SIG-M5 treated with dmso at 0.1 percent for 504 hours (cell line): ENCODE data around the gene SUFU.

Source experiments
- DNase-seq: peaks from one replicate; lab custom pipeline; 2025; ENCODE audit not compliant: unreplicated experiment; lab: John Stamatoyannopoulos, UW

The SUFU gene

DNA sequence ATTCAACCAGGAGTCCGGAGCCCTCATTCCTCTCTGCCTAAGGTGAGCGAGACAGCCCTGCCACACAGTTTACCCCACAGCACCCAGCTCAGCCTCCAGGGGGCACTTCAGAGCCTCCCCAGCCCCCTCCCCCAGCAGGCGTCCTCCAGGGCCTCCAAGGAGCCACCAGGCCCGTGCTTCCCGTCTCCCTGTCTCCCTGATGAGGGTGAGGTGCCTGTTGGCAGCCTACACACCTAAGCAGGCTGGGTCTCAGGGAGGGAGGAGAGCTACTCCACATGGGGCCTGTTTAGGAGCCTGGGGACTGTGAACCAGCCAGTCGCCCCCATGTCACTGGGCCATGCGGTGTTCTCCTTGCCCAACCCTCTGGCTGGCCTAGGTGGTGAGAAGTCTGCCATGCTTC lies 111.6 kb downstream of the SUFU start:
- no peak for DNase-seq

DNA sequence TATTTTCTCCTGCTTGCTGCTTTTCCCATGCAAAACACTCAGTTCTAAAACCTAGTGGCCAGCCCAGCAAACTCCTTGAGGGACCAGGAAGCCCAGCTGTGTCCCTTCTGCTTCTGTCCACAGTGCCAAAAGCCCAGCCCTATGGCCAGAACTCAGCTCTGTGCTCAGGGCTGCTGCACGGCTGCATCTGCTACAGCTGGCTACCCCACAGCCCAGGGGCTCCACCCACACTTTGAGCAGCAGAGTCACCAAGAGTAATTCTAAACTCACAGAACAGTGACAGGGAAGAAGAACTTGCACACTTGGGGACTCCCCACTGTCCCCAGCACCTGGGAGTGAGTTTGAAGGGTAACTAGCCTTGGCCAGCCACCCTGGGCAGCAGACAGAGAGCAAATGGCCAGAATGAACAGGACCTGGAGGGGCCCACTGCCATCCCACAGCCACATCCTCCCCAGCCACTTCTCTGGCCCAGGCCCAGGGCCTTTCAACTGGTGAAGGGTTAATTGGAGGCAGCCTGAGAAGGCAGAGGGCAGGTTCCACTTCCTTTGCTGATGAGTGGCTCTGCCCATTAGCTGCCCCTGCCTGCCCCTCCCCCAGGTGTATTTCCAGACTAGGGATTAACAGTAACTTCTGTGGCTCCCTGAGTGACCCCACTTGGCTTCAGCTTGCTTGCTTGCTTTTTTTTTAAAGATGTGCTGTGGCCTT lies 112.4 kb downstream of the SUFU start:
- no peak for DNase-seq

DNA sequence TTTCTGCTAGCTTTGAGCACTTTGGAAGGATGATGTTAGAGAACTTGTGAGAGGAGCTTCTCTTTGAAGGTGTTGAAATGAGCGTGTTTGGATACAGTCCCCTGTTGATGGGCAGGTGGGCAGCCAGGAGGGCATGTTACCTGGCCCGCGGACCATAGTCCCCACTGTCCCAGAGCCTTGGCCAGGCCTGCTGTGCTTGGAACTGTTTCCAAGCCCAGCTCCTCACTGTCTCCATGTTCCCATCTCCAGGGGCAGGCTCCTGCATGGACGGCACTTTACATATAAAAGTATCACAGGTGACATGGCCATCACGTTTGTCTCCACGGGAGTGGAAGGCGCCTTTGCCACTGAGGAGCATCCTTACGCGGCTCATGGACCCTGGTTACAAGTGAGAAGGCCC lies 113.3 kb downstream of the SUFU start:
- no peak for DNase-seq

DNA sequence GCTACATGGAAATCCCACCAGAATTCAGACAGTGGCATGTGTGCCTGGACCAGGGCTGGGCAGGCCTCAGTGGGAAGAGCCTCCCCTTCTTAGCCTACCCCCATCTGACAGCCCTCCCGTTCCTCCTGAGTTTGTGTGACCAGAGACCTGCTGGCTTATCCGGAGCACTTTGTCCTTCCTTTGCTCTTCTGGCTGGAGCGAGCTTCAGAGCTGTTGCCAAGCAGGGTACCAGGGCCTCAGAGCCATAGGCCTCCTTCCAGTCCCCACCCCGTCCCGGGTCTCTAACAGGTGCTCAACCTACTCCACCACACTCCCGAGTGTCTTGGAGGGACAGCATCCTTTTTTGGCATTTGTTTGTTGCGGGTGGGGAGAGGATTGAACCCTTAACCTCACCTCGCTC lies 114.0 kb downstream of the SUFU start:
- DNase-seq: no peak

DNA sequence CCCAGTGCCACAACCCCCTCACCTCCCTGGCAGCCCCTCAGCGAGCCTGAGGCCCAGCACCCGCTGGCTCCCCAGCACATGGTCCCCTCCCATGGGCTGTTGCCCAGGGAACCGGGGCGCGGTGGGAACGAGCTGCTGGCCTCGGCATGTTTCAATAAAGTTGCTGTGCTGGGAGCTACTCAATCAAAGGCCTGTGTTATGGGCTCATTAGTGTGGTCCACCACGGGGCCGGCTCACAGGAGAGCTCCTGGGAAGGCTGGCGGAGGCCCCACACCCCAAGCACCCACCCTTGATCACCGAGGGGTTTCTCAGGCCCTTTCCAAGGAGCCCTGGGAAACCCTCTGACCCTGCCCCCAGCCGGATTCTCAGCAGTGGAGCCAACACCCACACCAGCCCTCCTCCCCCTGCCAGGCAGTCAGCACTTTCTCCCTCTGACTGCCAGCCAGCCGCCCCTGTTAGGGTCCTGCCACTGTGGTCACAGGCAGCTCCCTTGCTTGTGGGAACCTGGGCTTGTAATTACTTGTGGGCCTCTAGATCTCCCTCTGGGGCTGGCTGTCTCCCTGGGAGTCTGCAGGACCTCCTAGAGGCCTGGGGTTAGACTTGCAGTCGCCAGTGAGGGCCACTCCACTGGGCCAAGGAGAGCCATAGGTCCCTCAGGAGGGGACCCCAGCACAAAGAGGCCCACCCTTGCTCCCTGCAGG lies 115.7 kb downstream of the SUFU start:
- DNase-seq: no peak

DNA sequence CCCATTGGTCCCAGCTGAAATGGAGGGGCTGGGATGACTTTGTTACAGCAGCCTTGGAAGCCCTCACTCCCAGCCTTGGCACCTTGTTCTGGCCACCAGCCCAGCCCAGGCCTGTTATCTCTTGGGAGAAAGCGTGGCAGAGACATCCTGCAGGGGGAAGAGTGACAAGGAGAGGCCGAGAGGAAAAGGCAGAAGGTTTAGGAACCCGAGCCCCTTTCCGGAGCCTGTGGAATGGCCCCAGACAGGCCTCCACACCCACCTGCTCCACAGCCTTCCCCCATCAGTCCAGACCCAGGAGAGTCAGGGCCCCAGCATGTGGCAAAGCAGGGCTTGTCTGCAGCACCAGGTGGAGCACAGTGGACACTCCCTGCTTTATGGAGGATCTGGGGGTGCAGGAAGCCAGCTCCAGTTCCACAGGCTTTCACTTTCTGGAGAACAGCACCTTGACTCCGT lies 116.4 kb downstream of the SUFU start:
- DNase-seq: no peak

DNA sequence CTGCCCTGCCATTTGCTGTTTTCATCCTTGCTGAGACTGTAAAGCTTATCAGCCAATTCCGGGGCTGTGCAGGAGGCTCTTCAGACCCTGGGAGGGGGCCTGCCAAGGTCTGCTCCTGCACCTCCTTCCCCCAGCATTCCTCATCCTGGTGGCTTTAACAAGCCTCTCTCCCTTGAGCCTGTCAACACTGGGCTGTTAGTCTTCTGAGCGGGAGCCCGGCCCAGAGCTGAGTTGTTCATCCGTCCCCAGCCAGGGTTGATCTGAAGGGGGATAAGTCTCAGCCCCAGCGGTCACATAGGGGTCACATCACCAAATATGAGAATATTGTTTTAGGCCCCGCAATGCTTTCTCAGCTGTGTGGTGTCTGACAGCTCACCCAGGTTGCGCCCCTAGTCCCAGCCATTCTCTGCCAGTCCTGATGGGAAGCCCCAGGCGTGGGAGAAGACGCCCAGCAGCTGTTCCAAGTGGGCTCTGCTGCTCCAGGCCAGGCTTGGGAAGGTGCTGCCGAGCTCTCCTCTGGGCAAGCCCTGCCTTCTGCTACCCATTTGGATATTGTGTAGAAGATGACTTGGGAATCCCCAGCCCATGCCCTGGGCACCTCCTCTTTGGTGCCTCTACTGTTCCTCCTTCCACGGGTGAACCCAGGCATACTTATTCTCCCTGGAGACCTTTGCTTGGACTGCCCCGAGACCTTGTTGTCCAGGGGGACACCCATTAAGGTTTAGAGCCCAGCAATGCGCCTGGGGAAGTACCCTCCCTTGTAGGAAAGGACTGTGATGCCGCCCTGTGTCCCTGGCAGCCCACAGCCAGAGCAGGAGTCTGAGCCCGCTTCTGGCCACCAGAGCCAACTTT lies 117.0 kb downstream of the SUFU start:
- no peak for DNase-seq

DNA sequence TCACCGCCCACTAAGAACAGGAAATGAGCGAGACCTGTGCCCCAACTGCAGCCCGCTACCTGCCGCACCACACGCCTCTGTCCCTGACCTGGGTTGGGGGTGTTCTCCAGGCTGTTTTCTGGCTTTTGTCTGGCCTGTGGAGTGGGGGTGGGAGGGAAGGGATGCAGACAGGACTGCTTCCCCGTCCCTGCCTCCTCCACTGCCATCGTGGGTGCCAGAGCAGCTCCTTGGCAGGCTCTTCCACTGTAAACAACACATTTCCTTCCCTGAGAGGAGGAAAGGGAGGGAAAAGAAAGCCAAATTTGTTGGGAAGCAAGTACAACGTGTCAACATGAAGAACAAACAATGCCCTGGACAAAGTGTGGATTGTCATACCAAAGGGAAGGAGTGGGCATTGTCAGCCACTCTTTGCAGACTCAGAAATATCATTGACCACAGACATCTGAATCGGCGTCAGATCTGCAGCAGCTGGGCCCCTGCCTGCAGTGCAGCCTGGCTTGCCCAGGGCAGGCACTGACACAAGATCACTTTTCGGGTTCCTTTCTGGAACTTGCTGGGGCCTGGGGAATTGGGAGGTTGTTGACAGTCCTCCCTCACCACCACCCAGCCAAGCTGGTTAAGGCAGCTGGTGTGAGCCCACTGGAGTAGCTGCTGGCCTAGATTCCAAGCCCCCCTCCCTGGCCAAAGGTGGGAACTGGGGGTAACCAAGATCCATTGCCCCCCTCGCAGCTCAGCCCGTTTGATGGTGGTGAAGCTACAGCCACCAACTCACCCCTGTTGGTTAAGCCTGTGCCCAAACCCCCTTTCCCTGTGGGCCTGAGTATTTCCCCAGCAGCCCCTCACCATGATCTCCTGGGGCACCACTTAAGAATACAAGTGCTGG lies 117.9 kb downstream of the SUFU start:
- no peak for DNase-seq

DNA sequence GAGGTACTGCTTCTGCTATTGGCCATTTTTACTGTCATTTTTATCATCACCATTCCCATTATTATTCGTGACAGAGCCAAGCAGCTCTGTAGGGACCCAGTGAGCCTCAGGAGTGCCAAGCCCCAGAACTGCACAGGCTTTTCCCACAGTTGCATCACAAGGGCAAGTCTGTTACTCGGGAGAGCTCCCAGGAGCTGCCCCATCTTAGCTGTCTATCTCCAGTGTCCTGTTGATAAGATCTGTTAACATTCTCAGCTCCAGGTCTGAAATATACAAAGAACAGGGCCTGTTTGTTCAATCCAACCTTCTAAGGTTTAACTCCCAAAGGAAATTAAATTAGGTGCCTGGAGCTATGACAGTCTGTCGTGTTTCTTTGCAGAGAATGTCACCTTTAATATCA lies 120.3 kb downstream of the SUFU start:
- DNase-seq: no peak

DNA sequence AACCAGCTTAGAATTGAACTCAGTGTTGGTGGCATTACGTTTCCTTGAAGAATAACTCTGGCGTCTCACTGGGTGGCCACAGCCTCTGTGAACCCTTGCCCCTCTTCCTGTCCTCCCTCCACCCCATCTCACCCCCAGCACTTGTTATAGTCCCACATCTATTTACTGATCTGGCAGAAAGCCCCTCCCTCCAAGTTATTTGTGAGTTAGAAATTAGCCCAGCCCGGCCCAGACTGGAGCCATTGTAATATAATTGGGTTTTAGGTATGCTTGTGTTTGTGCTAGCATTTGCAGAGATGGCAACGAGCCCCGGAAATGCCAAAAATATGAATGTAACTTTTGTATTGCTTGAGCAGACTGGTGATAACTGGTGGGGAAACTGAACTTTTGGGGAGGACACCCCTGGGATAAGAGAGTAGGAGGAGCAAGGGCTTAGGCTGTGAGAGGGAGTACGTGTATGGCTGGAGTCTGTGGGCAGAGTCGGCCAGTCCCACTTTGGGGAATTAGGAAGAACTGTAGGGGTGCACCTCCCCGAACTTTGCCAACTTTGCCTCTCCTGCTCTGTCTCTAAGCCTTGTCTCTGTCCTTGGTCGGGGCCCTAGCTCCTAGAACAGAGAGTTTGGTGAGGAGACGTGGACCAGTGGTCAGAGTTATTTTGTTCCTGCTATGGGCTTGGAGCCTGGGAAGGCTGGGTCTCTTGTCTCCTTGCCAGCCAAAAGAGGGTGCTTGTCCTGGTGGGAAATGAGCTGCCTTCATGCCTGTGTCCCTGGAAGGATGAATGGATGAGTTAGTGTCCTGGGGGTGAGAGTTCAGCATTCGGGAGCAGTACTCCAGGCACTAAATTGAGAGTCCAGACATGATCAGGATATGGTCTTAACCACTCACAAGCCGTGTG lies 121.2 kb downstream of the SUFU start:
- DNase-seq: no peak

DNA sequence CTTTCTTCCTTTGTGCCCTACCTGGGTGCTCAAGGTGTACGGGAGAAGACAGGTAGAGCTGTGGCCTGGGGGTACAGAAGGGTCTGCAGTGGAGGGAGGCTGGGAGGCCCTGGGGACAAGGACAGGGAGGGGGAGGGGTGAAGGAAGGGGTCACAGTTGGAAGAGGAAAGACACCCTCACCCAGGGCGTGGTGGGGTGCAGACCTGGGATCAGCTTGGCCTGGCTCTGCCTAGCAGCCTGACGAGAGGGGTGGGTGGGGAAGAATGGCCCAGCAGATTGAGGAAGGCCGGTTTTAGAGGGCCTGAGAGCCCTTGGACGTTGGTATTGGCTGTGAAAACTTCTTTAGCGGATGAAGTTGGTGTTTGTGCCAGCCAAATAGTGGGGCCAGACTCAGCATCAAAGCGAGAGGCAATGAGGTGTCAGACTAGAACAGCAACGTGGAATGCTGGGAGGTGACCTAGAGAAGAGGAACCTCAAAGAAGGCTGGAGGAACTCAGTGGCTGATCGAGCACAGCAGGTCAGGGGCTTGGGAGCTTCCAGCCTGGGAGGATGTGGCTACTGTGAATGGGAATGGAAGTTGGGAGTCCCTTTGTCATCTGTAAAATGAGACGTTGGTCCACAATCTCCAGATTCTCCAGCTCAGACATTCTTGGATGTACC lies 122.4 kb downstream of the SUFU start:
- no peak for DNase-seq

DNA sequence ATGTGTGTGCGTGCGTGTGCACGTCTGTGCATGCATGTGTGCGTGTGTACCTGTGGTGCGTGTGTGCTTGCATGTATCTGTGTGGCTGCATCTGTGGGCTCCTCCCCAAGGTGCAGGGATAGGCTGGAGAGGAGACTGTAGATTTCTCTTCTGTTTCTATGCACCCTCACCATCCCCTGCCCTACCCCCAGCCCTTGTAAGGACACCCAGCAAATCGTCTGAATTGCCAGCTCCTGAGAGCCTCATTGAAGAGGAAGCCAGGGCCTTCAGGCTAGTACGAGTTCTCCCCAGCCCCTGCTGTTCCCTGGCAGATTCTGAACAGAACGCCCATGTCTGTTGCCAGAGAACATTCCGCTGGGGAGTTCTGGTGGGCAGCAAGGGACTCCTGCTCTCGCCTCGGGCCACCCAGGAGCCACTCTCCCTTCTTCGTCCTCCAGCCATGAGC lies 123.5 kb downstream of the SUFU start:
- no peak for DNase-seq

DNA sequence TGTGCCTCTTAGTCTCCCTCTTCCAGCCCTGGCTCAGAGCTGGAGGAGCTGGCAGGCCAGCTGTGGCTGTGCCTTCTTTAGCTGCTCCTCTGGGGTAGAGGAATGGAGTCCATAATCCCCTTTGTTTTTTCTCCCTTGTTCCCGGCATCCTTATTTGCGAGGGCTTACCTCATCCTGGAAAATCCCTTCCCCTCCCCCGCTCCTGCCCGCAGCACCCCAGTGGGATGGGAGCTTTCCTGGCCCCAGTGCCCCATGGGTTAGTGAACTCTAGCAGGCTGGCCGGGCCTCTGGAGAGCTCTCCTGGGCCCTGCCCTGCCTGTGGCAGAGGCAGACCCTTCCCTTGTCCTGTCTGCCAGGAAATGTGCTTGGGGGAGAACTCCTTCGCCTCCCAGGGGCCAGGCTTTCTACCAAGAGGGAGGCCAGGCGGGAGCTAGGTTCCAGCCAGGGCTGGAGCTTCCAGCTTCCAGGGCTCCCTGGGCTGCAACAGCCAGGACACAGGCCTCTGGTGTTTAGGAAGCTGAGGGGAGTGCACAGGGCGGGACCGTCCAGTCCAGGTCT lies 124.0 kb downstream of the SUFU start:
- DNase-seq: no peak

DNA sequence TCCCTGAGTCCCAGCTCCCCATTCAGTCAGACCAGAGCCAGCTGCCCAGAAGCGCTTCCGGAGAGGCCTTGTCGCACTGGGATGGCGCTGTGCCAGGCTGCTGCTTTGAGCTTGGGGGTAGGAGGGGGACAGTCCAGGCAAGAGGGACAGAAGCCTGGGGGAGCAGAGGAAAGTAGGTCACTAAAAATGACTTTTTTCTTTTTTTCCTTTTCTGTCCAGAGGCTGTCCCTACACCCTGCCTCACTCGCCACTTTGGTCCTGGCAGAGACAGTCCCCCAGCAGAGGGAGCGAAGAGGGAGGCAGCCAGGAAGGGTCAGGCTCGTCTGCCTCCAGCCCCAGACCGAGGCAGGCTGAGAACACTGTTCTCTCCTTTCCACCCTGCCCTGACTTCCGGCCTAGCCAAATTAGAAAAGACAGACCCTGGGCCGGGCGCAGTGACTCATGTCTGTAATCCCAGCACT lies 124.7 kb downstream of the SUFU start:
- DNase-seq: no peak

DNA sequence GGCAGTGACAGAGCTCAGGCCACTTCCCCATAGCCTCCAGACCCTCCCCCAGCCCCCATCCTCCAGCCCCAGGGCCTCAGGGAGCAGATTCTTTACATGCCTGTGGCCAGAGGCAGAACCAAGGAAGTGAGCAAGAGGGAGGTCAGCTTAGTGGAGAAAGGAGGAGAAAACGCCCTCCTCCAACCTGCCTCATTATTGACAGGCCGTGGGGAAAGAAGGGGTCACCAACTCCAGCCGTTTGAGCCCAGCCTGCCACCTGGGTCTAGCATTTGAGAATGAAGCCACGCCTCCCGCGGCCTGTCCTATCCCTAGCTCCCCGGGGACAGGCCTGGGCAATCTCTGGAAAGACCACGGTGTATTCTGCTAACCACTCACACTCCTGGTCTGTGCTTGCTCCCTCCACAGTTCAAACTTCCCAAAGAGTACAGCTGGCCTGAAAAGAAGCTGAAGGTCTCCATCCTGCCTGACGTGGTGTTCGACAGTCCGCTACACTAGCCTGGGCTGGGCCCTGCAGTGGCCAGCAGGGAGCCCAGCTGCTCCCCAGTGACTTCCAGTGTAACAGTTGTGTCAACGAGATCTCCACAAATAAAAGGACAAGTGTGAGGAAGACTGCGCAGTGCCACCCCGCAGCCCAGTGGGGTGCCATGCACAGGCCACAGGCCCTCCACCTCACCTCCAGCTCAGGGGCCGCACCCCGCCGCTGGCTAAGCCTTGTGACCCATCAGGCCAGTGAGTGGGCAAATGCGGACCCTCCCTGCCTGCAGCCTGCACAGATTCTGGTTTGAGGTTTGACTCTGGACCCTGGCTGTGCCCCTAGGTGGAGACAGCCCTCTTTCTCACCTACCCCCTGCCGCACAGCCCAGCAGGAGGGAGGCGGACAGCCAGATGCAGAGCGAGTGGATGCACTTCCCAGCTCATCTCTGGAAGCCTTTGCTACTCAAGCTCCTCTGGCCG lies 126.2 kb downstream of the SUFU start:
- no peak for DNase-seq

DNA sequence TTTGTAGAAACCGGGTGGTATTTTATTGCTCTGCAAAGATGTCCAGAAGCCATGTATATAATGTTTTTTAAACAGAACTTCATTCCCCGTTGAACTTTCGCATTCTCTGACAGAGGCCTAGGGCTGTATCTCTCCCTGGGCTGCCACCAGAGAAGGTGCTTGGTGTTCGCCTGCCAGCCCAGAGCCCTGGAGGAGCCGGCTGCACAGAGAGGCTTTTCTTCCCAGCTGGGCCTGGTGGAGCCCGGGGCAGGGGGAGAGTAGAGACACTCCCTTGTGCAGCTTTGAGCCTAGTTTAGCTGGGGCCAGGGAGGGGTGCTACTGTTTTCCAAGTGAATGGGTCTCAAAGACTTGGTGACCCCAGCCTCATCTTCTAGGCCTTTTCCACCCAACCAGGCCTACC lies 126.9 kb downstream of the SUFU start:
- no peak for DNase-seq

DNA sequence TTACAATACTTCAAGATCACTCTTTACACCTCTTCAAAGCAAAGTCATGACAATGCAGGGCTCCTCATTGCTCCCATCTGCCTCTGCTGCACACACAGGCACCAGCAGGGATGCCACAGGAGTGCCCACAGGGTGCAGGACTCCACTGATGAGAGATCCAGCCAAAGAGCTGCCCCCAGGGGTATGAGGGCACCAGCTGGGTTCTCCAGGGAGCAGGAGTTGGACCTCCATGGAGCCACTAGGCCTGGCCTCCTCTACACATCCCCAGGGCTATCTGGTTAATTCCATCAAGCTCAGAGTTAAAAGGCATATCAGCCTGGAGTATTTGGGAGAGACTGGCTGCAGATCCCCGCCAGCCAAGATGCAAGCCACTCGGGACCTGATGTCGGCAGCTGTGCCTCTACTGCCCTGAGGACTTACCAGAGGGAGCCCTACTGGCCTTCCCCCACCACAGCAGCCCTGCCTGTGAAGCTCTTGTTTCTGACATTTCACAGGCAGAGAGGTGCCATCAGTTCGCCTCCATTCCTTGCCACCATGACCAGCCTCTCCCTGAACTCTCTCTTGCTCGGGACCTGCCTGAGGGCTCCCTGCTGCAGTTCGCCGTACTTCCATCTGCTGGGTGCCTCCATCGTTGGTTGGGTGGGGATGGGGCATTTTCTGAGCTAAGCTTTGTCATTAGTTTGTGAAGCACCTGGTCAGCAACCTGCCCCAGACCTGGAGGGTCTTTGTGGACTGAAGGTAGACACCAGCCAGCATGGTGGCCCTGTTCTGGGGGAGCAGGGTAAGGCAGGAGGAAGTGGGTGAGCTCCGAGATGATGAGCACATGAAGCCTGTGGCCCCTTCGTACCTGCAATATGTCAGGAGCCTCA lies 128.0 kb downstream of the SUFU start:
- DNase-seq: no peak
